H9 (cell line): Measurements from ENCODE around the gene GSN. TPM values are rescaled to one million over a fixed set of nuclear protein-coding genes. Genes with fewer than 3 reads are reported as not detected.

Source experiments
- DNase-seq: peaks from one replicate; pipeline ENCODE4 v3.0.0-alpha.2; 2017
- H2AFZ ChIP-seq: one replicate; pipeline ENCODE4 v1.6.1; 2013; ENCODE audit warnings: mild to moderate bottlenecking, low read length, control low read depth, moderate library complexity
- H2AK5ac ChIP-seq: 2 replicates; pipeline ENCODE4 v1.6.1; 2013; ENCODE audit warnings: low read length, control low read depth, mixed read lengths; ENCODE audit not compliant: insufficient read length
- H2BK120ac ChIP-seq: one replicate; pipeline ENCODE4 v1.6.1; 2013; ENCODE audit warnings: low read depth, mild to moderate bottlenecking, low read length, control low read depth, inconsistent platforms; ENCODE audit not compliant: poor library complexity, severe bottlenecking
- H2BK12ac ChIP-seq: 2 replicates; pipeline ENCODE4 v1.6.1; 2013; ENCODE audit warnings: low read length, control low read depth, mixed read lengths, low read depth; ENCODE audit not compliant: insufficient read length
- H2BK15ac ChIP-seq: 2 replicates; pipeline ENCODE4 v1.6.1; 2013; ENCODE audit warnings: low read depth, low read length, control low read depth
- H2BK20ac ChIP-seq: one replicate; pipeline ENCODE4 v1.6.1; 2013; ENCODE audit warnings: low read depth, mild to moderate bottlenecking, low read length, control low read depth, inconsistent platforms; ENCODE audit not compliant: poor library complexity, severe bottlenecking
- H2BK5ac ChIP-seq: 2 replicates; pipeline ENCODE4 v1.6.1; 2013; ENCODE audit warnings: low read length, control low read depth, mixed read lengths; ENCODE audit not compliant: insufficient read length
- H3K14ac ChIP-seq: 2 replicates; pipeline ENCODE4 v1.6.1; 2013; ENCODE audit warnings: low read length, control low read depth; ENCODE audit not compliant: insufficient read depth
- H3K18ac ChIP-seq: 2 replicates; pipeline ENCODE4 v1.6.1; 2013; ENCODE audit warnings: low read depth, mild to moderate bottlenecking, mixed read lengths, low read length, control low read depth; ENCODE audit not compliant: insufficient read length
- H3K23ac ChIP-seq: 2 replicates; pipeline ENCODE4 v1.6.1; 2013; ENCODE audit warnings: low read length, control low read depth, mixed read lengths, low read depth; ENCODE audit not compliant: insufficient read length
- H3K23me2 ChIP-seq: 2 replicates; pipeline ENCODE4 v1.6.1; 2013; ENCODE audit warnings: low read depth, mild to moderate bottlenecking, mixed read lengths, low read length, control low read depth; ENCODE audit not compliant: insufficient read length, poor library complexity, severe bottlenecking
- H3K27ac ChIP-seq: 2 replicates; pipeline ENCODE4 v1.5.1; 2013; ENCODE audit warnings: low read length, control low read depth, mixed read lengths, low read depth; ENCODE audit not compliant: insufficient read length
- H3K27me3 ChIP-seq: 2 replicates; pipeline ENCODE4 v1.6.1; 2013; ENCODE audit warnings: low read length, control low read depth, inconsistent platforms; ENCODE audit not compliant: insufficient read depth
- H3K4ac ChIP-seq: 2 replicates; pipeline ENCODE4 v1.6.1; 2013; ENCODE audit warnings: low read depth, mild to moderate bottlenecking, control low read depth, inconsistent platforms, low read length, moderate library complexity
- H3K4me1 ChIP-seq: 2 replicates; pipeline ENCODE4 v1.6.1; 2013; ENCODE audit warnings: low read length, control low read depth, inconsistent platforms; ENCODE audit not compliant: insufficient read depth
- H3K4me2 ChIP-seq: 2 replicates; pipeline ENCODE4 v1.6.1; 2013; ENCODE audit warnings: low read length, control low read depth, mixed read lengths; ENCODE audit not compliant: insufficient read length, insufficient read depth
- H3K56ac ChIP-seq: 2 replicates; pipeline ENCODE4 v1.6.1; 2013; ENCODE audit warnings: low read depth, mild to moderate bottlenecking, mixed read lengths, low read length, control low read depth; ENCODE audit not compliant: insufficient read length
- H3K79me1 ChIP-seq: 2 replicates; pipeline ENCODE4 v1.6.1; 2013; ENCODE audit warnings: low read depth, mild to moderate bottlenecking, moderate library complexity, low read length, control low read depth, inconsistent platforms; ENCODE audit not compliant: insufficient read depth, poor library complexity, severe bottlenecking
- H3K79me2 ChIP-seq: 2 replicates; pipeline ENCODE4 v1.6.1; 2013; ENCODE audit warnings: low read length, control low read depth, inconsistent platforms; ENCODE audit not compliant: insufficient read depth
- H3K9ac ChIP-seq: 2 replicates; pipeline ENCODE4 v1.6.1; 2013; ENCODE audit warnings: low read length, control low read depth, mixed read lengths; ENCODE audit not compliant: insufficient read length; ENCODE audit errors: extremely low read depth
- H3K9me3 ChIP-seq: one replicate; pipeline ENCODE4 v1.6.1; 2013; ENCODE audit warnings: low read depth, low read length, inconsistent platforms; ENCODE audit not compliant: control insufficient read depth
- H3T11ph ChIP-seq: one replicate; pipeline ENCODE4 v1.6.1; 2013; ENCODE audit warnings: mild to moderate bottlenecking, low read length, control low read depth, inconsistent platforms
- H4K20me1 ChIP-seq: one replicate; pipeline ENCODE4 v1.6.1; 2013; ENCODE audit not compliant: control insufficient read depth, insufficient read length, insufficient read depth
- H4K5ac ChIP-seq: 2 replicates; pipeline ENCODE4 v1.6.1; 2013; ENCODE audit warnings: low read depth, mild to moderate bottlenecking, mixed read lengths, low read length, control low read depth; ENCODE audit not compliant: insufficient read length
- H4K8ac ChIP-seq: replicated peaks from 2 replicates; pipeline ENCODE4 v1.6.1; 2013; ENCODE audit warnings: low read length, control low read depth, mixed read lengths, low read depth; ENCODE audit not compliant: insufficient read length
- H4K91ac ChIP-seq: 2 replicates; pipeline ENCODE4 v1.6.1; 2013; ENCODE audit warnings: low read depth, mild to moderate bottlenecking, moderate library complexity, mixed read lengths, low read length, control low read depth; ENCODE audit not compliant: insufficient read length
- H3K27ac Mint-ChIP-seq, 3 experiments: 2 replicates in 2 of 3; 3 replicates in 1 of 3; pipeline ENCODE4 v1.8.0; 2020 to 2021; ENCODE audit warnings: mixed read lengths in 3 of 3, mild to moderate bottlenecking in 1 of 3, moderate library complexity in 1 of 3
- H3K27me3 Mint-ChIP-seq: 2 replicates; pipeline ENCODE4 v1.8.0; 2021; ENCODE audit warnings: low read depth, mild to moderate bottlenecking, moderate library complexity, mixed read lengths
- H3K36me3 Mint-ChIP-seq, 3 experiments: 2 replicates in 2 of 3; 3 replicates in 1 of 3; pipeline ENCODE4 v1.8.0; 2020 to 2021; ENCODE audit warnings: low read depth in 3 of 3, mixed read lengths in 3 of 3; ENCODE audit not compliant: insufficient read depth in 1 of 3
- H3K4me1 Mint-ChIP-seq, 2 experiments: 2 replicates each; pipeline ENCODE4 v1.8.0; 2020; ENCODE audit warnings: mixed read lengths in 2 of 2
- H3K4me3 Mint-ChIP-seq, 2 experiments: 2 replicates in 1 of 2; 3 replicates in 1 of 2; pipeline ENCODE4 v1.8.0; 2020 to 2021; ENCODE audit warnings: mild to moderate bottlenecking in 2 of 2, mixed read lengths in 2 of 2, moderate library complexity in 1 of 2
- H3K9me3 Mint-ChIP-seq, 2 experiments: 2 replicates in 1 of 2; 3 replicates in 1 of 2; pipeline ENCODE4 v1.8.0; 2020; ENCODE audit warnings: mild to moderate bottlenecking in 2 of 2, mixed read lengths in 2 of 2, moderate library complexity in 1 of 2
- CTCF ChIP-seq: fragments of 200-600 bp; sonication (generic); conservative IDR thresholded peaks from 3 replicates; pipeline ENCODE4 v1.8.0; 2021; ENCODE audit warnings: antibody characterized with exemption, mild to moderate bottlenecking
- WGBS: extraction: QIAGEN DNeasy Blood & Tissue Kit; methylation state at CpG from one replicate; pipeline ENCODE4 v1.1.7; 2013; ENCODE audit warnings: missing lambda C conversion rate, low lambda C conversion rate, mixed read lengths; ENCODE audit not compliant: insufficient read length; ENCODE audit errors: extremely low coverage; 5-methylcytosine and 5-hydroxymethylcytosine counted together
- total RNA-seq: library from RNA; stranded (reverse); gene quantifications from 2 replicates; pipeline ENCODE4 v1.2.1, GENCODE V29; 2021

GSN gene
- total RNA-seq, 1 experiment from 2014 or later: 14.9 TPM

- H3K36me3 Mint-ChIP-seq: peaks cover 2 to 5% (median 3%) of the 10 kb centered on the region in 3 experiments; a peak in 3 of 7 replicates
Measured at GRCh38 chr9:121313458-121314152, 45.6 kb downstream of the GSN start.

More at GRCh38 chr9:121313458-121314152, 45.6 kb downstream of the GSN start:
- no CpG with 5 or more reads among the region's 10 CpGs for WGBS
- H3K9me3 ChIP-seq: no peaks in the 10 kb centered on the region
- H2BK120ac ChIP-seq: no peak overlapping the region
- H2BK5ac ChIP-seq: no peak overlapping the region
- no peaks in the 10 kb centered on the region for H3K27me3 ChIP-seq
- H3K4me2 ChIP-seq: no peak overlapping the region
- H2BK15ac ChIP-seq: no peak overlapping the region
- H4K20me1 ChIP-seq: no peaks in the 10 kb centered on the region
- DNase-seq: no peak
- no peak overlapping the region for H2BK20ac ChIP-seq
- H3K4me3 Mint-ChIP-seq: no peak overlapping the region
- H3K4me1 ChIP-seq: no peaks in the 10 kb centered on the region
- no peak overlapping the region for H3K27ac Mint-ChIP-seq
- no peak overlapping the region for H3K18ac ChIP-seq
- no peaks in the 10 kb centered on the region for H3K79me2 ChIP-seq
- no peak overlapping the region for H3T11ph ChIP-seq
- no peaks in the 10 kb centered on the region for H3K9me3 Mint-ChIP-seq
- H3K27ac ChIP-seq: no peak overlapping the region
- H3K4me1 Mint-ChIP-seq: no peaks in the 10 kb centered on the region
- peaks cover 23% of the 10 kb centered on the region for H3K27me3 Mint-ChIP-seq
- no peak overlapping the region for H4K91ac ChIP-seq
- H2AFZ ChIP-seq: no peak overlapping the region
- no peak overlapping the region for H4K5ac ChIP-seq
- H3K14ac ChIP-seq: no peak overlapping the region
- no peak overlapping the region for H3K9ac ChIP-seq
- no peak for TF ChIP-seq CTCF
- no peak overlapping the region for H2BK12ac ChIP-seq
- H3K23me2 ChIP-seq: no peaks in the 10 kb centered on the region
- no peak overlapping the region for H2AK5ac ChIP-seq
- no peak overlapping the region for H4K8ac ChIP-seq
- H3K56ac ChIP-seq: no peak overlapping the region
- H3K4ac ChIP-seq: no peak overlapping the region
- no peak overlapping the region for H3K23ac ChIP-seq
- no peaks in the 10 kb centered on the region for H3K79me1 ChIP-seq
